GM11168 (cell line): ENCODE measurements around the gene AIG1.

Experiments
- in situ Hi-C: fragments of 300-500 bp; cut with MboI; formaldehyde crosslinking; loops from one replicate; pipeline ENCODE4 v1.12.0; 2022; ENCODE audit warnings: low sequenced_read_pairs; ENCODE audit not compliant: unreplicated experiment

The AIG1 gene

DNA sequence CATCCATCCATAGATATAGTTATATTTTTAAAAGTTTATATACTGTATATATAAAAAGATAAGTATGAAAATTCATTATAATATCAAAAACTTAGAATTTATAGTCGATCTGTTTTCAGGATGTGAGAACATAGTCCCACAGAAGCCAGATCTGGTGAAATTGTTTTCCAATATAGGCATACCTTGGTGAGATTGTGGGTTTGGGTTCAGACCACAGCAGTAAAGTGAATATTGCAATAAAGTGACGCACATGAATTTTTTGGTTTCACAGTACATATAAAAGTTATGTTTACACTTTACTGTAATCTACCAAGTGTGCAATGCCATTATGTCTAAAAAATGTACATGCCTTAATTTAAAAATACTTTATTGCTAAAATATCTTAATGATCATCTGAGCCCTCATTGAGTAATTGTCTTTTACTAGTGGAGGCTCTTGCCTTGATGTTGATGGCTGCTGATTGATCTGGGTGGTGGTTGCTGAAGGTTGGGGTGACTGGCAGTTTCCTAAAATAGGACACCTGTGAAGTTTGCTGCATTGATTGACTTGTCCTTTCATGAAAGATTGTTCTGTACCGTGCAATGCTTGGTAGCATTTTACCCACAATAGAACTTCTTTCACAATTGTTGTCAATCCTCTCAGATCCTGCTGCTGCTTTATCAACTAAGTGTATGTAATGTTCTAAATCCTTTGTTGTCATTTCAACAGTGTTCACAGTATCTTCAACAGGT, 29.8 kb downstream of the AIG1 start:
- in situ Hi-C loops: no loop called here

DNA sequence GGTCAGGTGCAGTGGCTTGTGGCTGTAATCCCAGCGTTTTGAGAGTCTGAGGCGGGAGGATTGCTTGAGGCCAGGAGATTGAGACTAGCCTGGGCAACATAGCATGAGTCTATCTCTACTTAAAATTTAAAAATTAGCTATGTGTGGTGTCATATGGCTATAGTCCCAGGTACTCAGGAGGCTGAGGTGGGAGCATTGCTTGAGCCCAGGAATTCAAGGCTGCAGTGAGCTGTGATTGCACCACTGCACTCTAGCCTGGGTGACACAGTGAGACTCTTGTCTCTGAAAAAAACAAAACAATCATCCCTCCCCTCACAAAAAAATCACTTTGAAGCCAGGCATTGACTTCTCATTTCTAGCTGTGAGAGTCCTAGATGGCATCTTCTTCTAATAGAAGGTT, 32.1 kb downstream of the AIG1 start:
- in situ Hi-C loops: no loop called here

DNA sequence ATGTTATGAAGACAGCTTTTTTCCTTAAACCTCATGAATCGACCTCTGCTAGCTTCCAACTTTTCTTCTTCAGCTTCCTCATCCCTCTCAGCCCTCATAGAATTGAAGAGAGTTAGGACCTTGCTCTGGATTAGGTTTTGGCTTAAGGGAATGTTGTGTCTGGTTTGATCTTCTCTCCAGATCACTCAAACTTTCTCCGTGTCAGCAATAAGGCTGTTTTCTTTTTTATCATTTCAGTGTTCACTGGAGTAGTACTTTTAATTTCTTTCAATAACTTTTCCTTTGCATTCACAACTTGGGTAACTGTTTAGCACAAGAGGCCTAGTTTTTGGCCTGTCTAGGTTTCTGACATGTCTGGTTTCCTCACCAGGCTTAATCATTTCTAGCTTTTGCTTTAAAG, 32.6 kb downstream of the AIG1 start:
- in situ Hi-C loops: no loop called here

DNA sequence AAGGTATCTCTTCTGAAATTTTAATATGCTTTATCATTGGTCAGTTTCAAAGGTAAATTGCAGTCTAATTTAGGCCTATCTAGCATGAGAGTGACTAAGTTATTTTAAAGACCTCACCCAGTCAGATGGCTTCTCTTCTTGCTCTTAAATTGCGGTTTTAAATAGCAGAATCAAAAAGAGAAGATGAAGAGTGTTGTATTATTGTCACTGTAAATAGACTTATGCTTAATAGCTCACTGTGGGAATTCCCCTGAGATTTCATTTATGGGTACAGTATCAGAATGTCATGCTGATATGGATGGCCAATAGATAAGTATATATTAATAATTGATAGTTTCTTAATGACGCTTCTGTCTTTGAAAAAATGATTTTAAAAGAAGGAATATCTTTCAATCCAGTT, 35.7 kb downstream of the AIG1 start:
- in situ Hi-C loops: no loop called here

DNA sequence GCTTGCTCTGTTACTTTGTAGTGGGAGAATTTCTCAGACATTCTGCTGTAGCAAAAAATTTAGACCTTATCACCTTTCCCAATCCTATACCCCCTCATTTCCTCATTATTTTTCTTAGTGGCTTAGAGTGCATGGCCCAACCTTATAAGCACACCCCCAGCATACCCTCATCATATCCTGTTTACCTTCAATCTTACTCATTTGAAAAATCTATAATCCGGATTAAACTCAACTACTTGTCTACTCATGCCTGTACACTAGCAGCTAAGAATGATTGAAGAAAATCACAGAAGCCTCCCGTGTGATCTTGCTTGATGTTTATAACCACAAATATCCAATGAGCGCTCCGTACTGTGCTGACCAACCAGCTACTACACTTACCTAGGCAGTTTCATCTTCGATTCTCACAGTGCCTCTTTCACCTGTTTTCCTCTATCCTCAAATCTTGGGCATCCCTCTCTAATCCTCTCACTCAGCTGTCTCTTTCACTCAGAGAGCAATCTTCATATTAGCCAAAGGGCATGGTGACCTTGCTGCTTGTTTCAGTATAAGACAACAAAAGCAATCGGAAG, 36.6 kb downstream of the AIG1 start:
- in situ Hi-C loops: no loop called here

DNA sequence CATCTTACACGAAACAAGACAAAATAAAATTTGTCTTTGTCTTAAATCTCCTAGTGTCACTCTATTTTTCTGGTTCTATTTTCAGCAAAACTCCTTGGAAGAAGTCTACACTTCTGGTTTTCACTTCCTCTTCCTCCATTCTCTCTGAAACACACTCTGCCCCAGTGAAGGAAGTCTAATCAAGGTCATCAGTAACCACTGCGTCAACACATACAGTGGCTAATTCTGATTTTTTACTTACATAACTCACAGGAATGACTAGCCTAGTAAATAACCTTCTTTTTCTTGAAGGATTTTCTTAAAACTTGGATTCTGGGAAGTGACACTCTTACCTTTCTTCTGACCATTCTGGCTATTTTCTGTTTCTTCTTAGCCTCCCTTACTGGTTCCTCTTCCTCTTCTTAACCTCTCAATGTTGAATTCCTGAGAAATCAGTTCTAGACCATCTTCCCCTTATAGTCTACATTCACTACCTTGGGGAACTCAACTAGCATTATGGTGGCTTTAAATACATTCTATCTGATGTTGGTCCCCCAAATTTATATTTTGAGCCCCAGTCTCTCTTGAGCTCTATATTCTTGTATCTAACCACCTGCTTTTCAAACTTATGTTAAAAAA, 37.5 kb downstream of the AIG1 start:
- in situ Hi-C loops: no loop called here

DNA sequence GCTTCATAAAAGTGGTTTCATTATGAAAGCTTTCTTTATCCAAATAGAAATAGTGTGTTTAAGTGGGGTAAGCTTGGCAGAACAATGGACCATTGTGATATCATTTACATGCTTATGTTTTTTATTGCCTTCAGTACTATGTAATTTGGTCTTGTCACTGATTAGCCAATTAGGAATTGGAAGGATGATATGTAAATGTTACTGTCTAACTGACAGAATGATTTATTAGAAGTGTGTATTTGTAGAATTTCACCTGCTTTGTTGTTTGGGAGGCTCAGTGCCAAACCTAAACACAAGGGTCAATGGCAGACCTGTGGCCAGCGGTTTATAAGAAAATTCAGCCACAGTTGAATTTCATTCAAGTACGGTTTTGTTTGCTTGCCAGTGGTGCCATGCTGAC, 39.0 kb downstream of the AIG1 start:
- in situ Hi-C loops: no loop called here

DNA sequence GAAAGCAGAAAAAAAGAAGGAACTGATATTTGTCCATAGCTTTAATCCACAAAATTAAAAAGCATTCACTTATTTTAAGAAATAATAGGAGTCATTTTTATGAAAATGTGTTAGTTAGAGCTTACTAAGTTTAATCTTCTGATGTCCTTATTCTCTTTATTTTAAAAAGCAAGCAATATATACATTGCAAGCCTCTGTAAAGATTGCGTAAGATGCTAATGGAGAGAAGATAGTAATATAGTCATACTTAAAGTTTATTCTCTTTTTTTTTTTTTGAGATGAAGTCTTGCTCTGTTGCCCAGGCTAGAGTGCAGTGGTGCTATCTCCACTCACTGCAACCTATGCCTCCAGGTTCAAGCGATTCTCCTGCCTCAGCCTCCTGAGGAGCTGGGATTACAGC, 39.7 kb downstream of the AIG1 start:
- in situ Hi-C loops: no loop called here

DNA sequence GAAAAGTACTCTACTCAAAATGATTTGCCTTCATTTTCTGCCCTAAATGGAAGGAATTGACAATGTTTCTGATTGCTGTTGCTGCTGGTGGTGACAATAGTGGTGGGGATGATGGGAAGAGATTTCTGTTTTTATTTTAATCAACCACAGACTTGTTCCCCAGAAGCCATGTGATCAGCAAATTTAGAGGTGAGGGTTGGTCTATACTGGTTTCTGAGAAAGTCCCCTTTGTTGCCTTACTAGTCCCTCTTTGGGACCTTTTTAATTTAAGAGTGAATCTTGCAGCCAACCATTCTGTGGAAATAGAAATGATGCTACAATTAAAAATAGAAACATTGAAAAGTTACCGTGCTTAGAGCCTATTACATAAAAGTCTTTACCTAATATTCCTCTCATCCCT, 43.2 kb downstream of the AIG1 start:
- in situ Hi-C loops: no loop called here

DNA sequence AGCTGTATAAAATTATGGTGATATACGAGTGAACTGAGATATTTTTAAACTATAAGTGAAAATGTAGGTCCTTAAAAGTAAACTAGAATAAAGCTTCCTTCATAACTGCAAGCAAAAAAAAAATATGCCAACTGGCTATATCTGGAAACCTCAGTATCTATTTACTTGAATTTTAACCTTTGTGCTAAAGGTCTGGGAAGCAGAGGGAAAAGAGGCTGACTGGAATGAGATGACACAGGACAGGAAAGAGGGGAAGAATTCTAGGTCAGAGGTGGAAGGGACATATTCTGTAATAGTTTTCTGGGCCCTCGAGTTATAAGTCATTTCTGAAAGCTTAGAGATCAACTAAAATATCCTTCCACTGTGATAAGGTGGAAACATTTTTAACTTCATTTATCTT, 46.8 kb downstream of the AIG1 start:
- in situ Hi-C loops: no loop called here

DNA sequence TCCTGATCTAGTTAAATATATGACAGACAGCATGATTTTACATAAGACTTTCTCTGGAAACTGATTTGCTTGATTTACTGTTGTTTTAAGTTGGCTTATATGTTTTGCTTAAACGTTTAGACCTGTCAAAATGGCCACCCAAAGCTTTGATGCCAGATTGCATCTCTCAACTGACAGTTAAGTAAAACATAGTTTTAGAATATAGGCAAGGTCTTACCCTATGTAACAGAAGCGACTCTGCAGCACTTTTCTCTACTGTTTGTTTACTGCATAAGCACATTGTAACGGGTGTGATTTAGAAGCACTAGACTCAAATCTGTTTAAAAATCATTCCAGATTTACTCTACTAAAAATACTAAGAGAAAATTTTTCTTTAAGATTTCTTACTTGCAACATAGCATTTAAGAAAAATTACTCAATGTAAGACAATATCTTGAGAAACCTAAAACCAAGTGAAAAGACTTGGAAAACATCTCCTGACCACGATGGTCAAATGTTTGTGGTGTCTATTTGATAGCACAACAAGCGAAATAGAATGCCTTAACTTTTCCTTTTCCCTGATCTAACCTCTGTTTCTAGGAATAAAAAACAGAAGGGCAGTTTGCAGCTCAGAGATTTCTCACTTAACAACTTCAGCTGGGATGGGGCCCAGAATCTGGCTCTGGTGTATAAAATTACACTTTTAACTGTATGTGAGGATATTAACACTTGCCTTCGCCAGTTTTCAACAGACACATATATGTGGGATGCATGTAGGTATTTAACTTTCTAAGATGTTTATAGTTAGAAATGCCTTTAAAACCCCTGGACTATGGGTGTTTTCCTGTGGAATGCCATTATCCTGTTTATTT, 47.4 kb downstream of the AIG1 start:
- in situ Hi-C loops: no loop called here

DNA sequence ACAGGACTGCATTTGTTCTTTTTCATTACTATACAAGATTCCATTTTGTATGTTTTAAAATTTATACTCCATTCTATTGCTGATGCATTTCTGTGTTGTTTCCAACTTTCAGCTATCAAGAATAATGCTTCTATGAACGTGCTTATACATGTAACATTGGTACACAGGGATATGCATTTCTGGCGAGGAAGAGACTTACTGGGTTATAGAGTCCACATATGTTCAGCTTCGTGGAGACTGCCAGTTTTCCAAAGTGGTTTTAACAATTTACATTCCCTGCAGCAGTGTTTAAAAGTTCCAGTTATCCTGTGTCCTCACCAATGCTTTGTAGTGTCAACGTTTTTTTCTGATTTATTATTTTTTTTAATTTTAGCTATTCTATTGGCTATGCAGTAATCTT, 48.5 kb downstream of the AIG1 start:
- in situ Hi-C loops: no loop called here

DNA sequence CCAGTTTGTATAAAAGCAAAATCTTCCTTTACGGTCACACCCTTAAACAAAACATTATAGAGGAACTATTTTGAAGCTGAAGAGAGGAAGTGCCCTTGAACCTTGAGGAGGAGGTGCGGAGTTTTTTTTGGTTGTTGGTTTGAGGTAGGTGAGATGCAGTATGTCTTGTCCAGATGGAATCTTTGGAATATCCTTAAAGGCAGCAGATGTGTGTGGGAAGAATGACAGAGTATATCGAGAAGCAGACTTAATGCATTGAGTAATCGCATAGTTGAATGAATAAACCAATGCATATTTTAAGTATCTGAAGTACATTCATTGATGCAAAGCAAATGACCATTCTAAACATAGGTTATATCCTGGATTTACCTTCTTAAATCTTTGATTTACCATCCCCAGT, 49.9 kb downstream of the AIG1 start:
- in situ Hi-C loops: no loop called here

DNA sequence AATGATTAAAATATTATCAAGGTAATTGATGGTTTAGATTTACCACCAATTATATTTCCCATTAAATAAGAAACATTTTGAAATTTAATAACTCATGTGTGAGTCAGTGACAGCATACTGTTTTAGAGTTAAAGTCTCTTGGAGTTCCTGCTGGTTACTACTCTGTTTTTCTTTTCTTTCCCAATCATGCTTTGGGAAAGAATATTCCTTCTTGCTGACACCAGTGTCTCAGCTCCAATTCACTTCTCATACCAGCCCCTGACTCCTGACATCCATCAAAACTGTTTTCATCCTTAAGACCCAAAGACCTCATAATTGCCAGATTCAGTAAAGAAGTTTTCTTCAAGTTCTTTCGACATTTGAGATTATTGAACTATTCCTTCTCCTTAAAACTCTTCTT, 50.3 kb downstream of the AIG1 start:
- in situ Hi-C loops: no loop called here

DNA sequence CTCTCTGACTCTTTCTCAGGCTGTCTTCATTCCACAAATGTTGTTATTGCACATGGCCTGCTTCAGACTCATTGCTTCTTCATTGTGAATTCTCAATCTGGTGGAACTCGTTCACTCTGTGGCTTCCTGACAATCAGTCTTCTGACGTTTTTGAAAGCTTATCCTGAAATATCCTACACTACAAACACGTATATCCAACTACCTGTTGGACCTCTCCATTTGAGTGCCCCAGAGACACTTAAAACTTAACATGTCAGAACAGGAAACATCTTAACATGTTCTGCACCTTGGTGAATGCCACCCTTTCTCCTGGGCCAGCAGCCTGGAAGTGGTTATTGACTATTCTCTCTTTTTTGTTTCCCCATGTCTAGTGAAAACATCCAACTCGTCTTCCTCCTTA, 50.8 kb downstream of the AIG1 start:
- in situ Hi-C loops: no loop called here

DNA sequence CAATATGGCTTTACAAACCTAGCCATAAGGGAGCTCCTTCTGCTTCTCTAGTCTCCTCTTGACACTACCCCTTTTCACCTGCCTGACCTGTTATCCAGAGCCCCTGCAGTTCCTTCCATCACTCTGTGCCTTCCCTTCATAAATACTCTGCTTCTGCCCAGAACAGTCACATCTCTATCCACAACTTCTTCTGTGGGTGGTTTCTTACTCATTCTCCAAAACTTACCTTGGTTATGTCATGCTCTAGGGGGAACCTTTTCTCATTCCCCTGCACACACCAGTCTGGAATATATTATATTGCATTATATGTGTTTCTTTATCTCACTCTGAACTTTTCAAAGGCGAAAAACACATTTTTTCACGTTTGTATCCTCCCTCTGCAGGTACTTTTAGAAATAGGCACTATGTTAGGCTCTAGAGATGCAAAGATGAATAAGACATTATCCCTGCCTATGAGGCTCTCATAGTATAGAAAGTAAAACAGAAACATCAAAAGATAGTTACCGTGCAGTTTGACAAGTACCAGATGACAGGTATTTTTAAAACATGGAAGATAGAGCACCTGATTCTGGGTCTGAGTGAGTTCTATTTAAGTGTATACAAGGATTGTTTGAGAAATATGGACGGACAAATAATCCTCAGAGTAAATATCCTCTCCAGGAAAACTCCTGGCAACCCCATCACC, 51.5 kb downstream of the AIG1 start:
- in situ Hi-C loops: no loop called here

DNA sequence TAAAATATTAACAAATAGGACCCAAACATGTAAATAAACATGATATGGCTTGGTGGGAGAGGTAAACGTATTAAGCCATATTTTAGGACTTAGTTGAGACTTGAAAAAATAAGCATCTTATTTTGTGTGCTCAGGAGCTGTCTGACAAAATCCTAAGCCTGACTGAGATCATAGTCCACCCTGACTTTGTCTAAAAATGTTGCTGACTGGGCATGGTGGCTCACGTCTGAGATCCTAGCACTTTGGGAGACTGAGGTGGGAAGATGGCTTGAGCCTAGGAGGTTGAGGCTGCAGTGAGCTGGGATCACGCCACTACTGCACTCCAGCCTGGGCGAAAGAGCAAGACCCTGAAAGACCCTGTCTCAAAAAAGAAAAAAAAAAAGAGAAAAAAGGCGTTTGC, 52.1 kb downstream of the AIG1 start:
- in situ Hi-C loops: no loop called here

DNA sequence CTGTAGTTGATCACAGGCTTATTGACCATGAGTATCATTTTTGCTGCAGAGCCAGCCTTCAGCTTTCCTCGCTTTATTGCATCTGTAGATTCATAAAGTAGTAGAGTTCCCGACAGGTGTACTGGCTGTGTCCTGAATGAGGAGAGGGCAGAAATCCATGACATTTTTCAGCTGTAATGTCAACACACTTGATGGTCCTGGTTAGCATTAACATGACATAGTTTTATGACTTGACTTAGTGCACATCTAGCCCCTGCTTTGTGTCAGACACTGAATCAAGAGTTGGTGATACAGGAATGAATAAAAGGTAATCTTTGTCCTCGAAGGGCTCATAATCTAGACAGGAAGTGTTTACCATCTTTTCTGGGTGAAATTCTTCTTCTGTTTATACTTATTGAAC, 55.0 kb downstream of the AIG1 start:
- in situ Hi-C loops: no loop called here

DNA sequence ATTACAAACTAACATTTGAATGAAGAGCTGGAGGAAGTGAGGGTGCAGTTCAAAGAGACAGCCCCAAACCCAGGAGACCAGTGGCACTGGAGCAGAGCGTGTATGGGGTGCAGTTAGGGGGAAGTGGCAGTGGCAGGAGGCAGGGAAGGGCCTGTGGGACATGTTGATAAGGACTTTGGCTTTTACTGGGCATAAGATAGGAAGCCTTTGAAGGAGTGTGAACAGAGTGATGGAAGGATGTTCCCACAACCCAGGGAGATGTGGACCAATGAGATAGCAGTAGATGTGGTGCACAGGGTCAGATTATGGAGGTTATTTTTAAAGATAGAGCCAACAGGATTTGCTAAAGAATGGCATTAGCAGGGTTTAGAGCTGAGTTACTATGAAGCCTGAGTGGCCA, 56.4 kb downstream of the AIG1 start:
- in situ Hi-C loops: no loop called here

DNA sequence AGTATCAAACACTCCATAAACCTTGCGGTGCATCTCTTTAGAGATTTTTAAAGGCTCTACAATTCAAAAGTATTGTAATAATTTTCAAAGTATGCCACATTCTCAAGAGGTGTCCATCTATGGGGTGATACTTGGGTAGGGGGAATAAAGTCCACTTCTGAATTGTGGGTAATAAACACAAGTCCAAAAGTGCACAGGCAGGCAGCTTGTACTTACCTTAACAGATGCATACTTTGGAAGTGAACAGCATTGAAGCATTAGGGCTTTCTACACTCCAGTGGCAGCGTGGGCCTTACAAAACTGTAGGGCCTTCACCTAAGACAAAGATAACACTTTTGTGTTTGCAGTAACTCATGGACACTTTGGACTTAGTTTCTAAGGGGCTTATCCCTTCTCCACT, 58.6 kb downstream of the AIG1 start:
- in situ Hi-C loops: no loop called here

DNA sequence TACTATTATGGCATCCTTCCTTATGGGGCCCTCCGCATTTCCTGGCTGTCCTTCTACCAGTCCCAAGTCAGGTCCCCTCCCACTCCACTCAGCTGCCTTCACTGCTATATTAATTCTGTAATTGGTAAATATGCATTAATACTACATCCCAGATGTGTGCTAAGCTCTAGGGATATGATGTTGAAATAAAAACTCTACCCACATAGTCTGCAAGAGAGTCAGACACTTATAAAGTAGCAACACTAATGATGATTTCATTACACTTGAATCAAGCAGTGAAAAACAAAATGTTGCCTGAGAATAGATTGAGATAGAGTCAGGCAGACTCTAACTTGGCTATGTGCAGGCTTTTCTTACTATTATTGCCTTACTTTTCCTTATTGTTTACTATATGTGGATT, 62.4 kb downstream of the AIG1 start:
- in situ Hi-C loops: no loop called here
